A673 (cell line): ENCODE data around the gene ADK. TPM values are rescaled to one million over a fixed set of nuclear protein-coding genes. Genes with fewer than 3 reads are reported as not detected.

ENCODE experiments used
- BruUV-seq: library from RNA; stranded (reverse); fragments of 400-500 nt; replicated peaks from 2 replicates; lab custom pipeline; 2021; lab: Mats Ljungman, UMichigan
- CTCF ChIA-PET: fragments of 300-600 bp; sonication (Branson Sonifier 250); formaldehyde crosslinking; loops from one replicate; lab custom pipeline; 2022; ENCODE audit warnings: antibody characterized with exemption; lab: Charles Lee
- POLR2A ChIA-PET: fragments of 300-600 bp; sonication (Branson Sonifier 250); formaldehyde crosslinking; loops from one replicate; lab custom pipeline; 2022; ENCODE audit warnings: antibody characterized with exemption; ENCODE audit not compliant: low non-redundant PET; lab: Charles Lee
- DNase-seq: peaks from one replicate; pipeline ENCODE4 v3.0.0-alpha.2; 2015; ENCODE audit warnings: low spot score
- H3K27ac ChIP-seq: fragments of 200-600 bp; sonication (generic); 2 replicates; pipeline ENCODE4 v1.5.1; 2016; ENCODE audit warnings: mixed run types, low read depth, mild to moderate bottlenecking, mixed read lengths, antibody characterized with exemption, low read length; ENCODE audit not compliant: poor library complexity, severe bottlenecking
- H3K27me3 ChIP-seq: fragments of 200-600 bp; sonication (generic); replicated peaks from 2 replicates; pipeline ENCODE4 v1.6.1; 2017; ENCODE audit warnings: mixed run types, low read depth, mild to moderate bottlenecking, mixed read lengths, antibody characterized with exemption, low read length; ENCODE audit not compliant: insufficient read depth, poor library complexity
- H3K36me3 ChIP-seq: fragments of 200-600 bp; sonication (generic); 2 replicates; pipeline ENCODE4 v1.6.1; 2016; ENCODE audit warnings: mixed run types, mild to moderate bottlenecking, mixed read lengths, antibody characterized with exemption, low read length; ENCODE audit not compliant: insufficient read depth, poor library complexity, severe bottlenecking
- H3K4me1 ChIP-seq: fragments of 200-600 bp; sonication (generic); 2 replicates; pipeline ENCODE4 v1.6.1; 2017; ENCODE audit warnings: mixed run types, mild to moderate bottlenecking, mixed read lengths, antibody characterized with exemption, low read length; ENCODE audit not compliant: insufficient read depth, poor library complexity, severe bottlenecking
- H3K4me3 ChIP-seq: fragments of 200-600 bp; sonication (generic); 2 replicates; pipeline ENCODE4 v1.5.1; 2016; ENCODE audit warnings: low read depth, mixed run types, mild to moderate bottlenecking, mixed read lengths, low read length; ENCODE audit not compliant: poor library complexity, severe bottlenecking
- H3K9me3 ChIP-seq: fragments of 200-600 bp; sonication (generic); 2 replicates; pipeline ENCODE4 v1.6.1; 2016; ENCODE audit warnings: mixed run types, low read depth, mild to moderate bottlenecking, mixed read lengths, antibody characterized with exemption, low read length; ENCODE audit not compliant: poor library complexity, severe bottlenecking
- CTCF ChIP-seq: fragments of 300-800, 200-600 bp; sonication (generic); conservative IDR thresholded peaks from 2 replicates; pipeline ENCODE4 v1.5.1; 2017; ENCODE audit warnings: low read depth, mild to moderate bottlenecking, antibody characterized with exemption, low read length, moderate library complexity, mixed read lengths
- EZH2 ChIP-seq: fragments of 200-600 bp; sonication (generic); IDR thresholded peaks from 2 replicates; pipeline ENCODE4 v1.6.1; 2017; ENCODE audit warnings: borderline replicate concordance, low read depth, mild to moderate bottlenecking, mixed read lengths, antibody characterized with exemption, low read length; ENCODE audit not compliant: poor library complexity, severe bottlenecking
- intact Hi-C: fragments of 100-400 bp; cut with micrococcal nuclease; formaldehyde crosslinking; loops from one replicate; pipeline ENCODE4 v1.10.0; 2022; ENCODE audit not compliant: unreplicated experiment
- total RNA-seq: library from RNA; stranded (reverse); gene quantifications from 2 replicates; pipeline ENCODE4 v1.2.3, GENCODE V29; 2021

The ADK gene
- total RNA-seq, 1 experiment from 2014 or later = 49.0 TPM

- H3K27ac ChIP-seq = no peak overlapping the region
- no peak overlapping the region for H3K4me3 ChIP-seq
- CTCF ChIA-PET = no interaction called here
- intact Hi-C loops = no loop called here
- no peaks in the 10 kb centered on the region for H3K36me3 ChIP-seq
- H3K9me3 ChIP-seq = no peaks in the 10 kb centered on the region
- no peak for DNase-seq
- no peaks in the 10 kb centered on the region for H3K27me3 ChIP-seq
- POLR2A ChIA-PET = no interaction called here
- TF ChIP-seq CTCF = no peak
- no peak for TF ChIP-seq EZH2
- peaks cover 5% of the 10 kb centered on the region for H3K4me1 ChIP-seq
- BruUV-seq = no TSS peak
Observed at GRCh38 chr10:74445493-74445892, 294.5 kb downstream of the ADK start.

- POLR2A ChIA-PET = no interaction called here
- Histone ChIP-seq H3K27me3 (no peaks in the 10 kb centered on the region), H3K27ac (no peak overlapping the region), H3K9me3 (no peaks in the 10 kb centered on the region), H3K36me3 (no peaks in the 10 kb centered on the region), H3K4me3 (no peak overlapping the region), H3K4me1 (peaks cover 17% of the 10 kb centered on the region)
- TF ChIP-seq CTCF = no peak
- TF ChIP-seq EZH2 = no peak
- DNase-seq = no peak
- BruUV-seq = no TSS peak
- intact Hi-C loops = no loop called here
- CTCF ChIA-PET = interaction anchor here (0.7 kb wide), 1 partner anchor 13 kb away, joined by 3 read pairs; no protein-coding TSS in a partner anchor
Observed at GRCh38 chr10:74450602-74451001, 299.6 kb downstream of the ADK start.

GRCh38 chr10:74451127-74451829 lies 300.3 kb downstream of the ADK start:
- intact Hi-C loops = no loop called here
- no TSS peak for BruUV-seq
- POLR2A ChIA-PET = no interaction called here

More at GRCh38 chr10:74451127-74451829, 300.3 kb downstream of the ADK start:
- DNase-seq = no peak
- CTCF ChIA-PET = interaction anchor here (0.7 kb wide), 1 partner anchor 13 kb away, joined by 3 read pairs; no protein-coding TSS in a partner anchor
- Histone ChIP-seq H3K27me3 (no peaks in the 10 kb centered on the region), H3K27ac (no peak overlapping the region), H3K36me3 (no peaks in the 10 kb centered on the region), H3K9me3 (no peaks in the 10 kb centered on the region), H3K4me1 (peaks cover 15% of the 10 kb centered on the region), H3K4me3 (no peak overlapping the region)
- no peak for TF ChIP-seq CTCF
- no peak for TF ChIP-seq EZH2
